Activated naive CD4-positive, alpha-beta T cell (primary cell): ENCODE results near the gene CCDC188.

Experiments used
- DNase-seq, 4 experiments: peaks; one replicate each; lab custom pipeline; 2025; lab: John Stamatoyannopoulos, UW

The CCDC188 gene

GRCh38 chr22:20148414-20148813 is 2.4 kb downstream of the CCDC188 start:
- no peak for DNase-seq

- no peak for DNase-seq
Measured at GRCh38 chr22:20147237-20147988, 3.4 kb downstream of the CCDC188 start.

DNA sequence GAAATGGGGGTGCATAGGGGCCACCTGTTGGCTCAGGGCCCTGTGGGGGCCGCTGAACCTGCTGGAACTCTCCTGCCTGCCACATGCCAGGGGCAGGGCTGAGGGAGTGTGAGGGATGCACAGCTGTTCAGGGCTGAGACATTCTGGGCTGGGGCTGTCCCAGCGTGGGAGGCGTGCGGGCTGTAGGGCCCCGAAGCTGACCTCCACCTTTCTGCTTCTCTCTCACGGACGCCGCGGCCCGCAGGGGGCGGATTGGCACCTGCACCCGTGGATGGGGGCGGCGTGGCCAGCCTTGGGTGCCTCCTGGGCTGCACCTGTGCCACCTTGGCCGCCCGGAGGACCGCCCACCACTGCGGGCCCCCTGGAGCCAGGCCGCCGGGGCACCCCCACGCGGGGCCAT is 4.1 kb downstream of the CCDC188 start:
- no peak for DNase-seq

DNA sequence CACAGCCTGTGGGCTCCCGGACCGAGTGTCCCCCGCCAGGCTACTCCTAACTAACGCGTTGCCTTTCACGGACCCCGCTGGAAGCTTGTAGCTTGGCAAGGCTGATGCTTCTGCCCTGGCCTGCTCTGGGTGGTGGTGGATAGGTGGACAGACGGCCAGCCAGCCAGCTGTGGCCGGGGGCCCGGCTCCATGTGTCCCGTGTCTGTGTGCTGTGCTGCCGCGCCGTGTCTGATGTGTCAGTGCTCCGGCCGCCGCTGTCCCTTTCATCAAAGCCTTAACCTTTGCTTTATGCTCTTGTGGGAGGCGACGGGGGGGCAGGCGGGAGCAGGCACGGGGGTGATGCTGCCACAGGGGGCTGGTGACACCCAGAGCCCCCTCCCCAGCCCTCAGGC is 5.0 kb downstream of the CCDC188 start:
- DNase-seq, result no peak

DNA sequence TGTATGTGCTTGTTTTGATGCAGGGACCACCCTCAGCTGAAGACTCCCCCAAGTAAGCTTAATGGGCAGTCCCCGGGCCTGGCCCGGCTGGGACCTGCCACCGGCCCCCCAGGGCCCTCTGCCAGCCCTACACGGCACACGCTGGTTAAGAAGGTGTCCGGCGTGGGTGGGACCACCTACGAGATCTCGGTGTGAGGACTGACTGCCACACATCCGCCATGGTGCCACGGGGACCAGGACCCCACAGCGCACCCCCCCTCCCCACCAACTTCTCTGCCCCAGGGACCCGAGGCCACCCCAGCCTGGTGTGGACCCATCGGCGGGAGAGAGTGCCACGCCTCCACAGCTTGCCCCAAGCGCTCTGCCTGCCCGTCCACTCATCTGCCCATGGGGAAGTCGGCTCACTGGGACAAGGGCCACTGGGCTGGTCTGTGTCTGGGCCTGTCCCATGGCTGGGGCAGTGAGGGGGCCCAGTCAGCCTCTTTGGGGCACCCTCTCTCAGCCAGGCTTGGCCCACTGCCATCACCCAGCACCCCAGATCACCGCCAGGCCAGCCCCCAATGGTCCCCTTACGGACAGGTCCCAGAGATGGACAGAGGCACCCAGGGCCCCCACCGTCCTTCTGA is 5.5 kb downstream of the CCDC188 start:
- no peak for DNase-seq

DNA sequence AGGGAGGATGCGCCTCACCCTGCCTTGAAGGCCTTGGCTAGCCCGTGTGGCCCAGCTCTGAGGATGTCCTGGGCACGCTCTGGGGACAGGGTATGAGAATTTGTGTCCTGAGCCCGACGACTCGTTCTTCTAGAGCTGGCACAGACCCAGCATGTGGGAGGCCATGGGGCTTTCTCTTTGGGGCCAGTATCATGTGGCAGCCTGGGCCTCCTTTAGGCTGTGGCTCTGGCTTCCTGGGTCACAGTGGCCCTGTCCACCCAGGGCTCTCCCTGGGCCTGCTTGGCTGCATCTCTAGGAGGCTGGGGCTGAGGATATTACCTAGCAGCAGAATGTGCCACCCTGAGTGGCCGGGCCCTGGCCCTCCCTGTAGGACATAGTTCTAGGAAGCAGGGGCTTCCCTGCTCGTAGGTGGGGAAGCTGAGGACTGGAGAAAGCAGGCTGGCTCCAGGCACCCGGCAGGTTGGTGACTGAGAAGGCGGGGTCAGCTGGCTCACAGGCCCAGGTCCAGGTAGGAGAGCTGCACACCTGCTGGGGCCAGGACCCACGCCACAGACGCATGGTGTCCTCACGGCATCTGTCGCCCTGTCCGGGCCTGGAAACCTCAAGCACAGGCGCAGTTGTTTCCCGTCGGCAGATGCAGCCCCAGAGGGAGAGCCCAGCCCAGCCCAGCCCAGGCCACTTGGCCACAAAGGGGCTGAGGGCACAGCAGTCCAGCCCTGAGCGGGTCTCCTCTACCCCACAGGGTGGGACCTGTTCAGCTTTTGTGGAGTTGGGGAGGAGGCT is 6.8 kb downstream of the CCDC188 start:
- no peak for DNase-seq

GRCh38 chr22:20142711-20143621 is 7.9 kb downstream of the CCDC188 start:
- no peak for DNase-seq

GRCh38 chr22:20141186-20142077 is 9.4 kb downstream of the CCDC188 start:
- DNase-seq, result no peak

- DNase-seq, result no peak
Measured at GRCh38 chr22:20140521-20140964, 10.3 kb downstream of the CCDC188 start.

- DNase-seq, result no peak
Measured at GRCh38 chr22:20140107-20140445, 10.8 kb downstream of the CCDC188 start.

GRCh38 chr22:20139391-20140106 is 11.3 kb downstream of the CCDC188 start:
- no peak for DNase-seq

- DNase-seq, result no peak
Measured at GRCh38 chr22:20138868-20139267, 12.0 kb downstream of the CCDC188 start.

- DNase-seq, result no peak
Measured at GRCh38 chr22:20138417-20138738, 12.5 kb downstream of the CCDC188 start.

- DNase-seq, result no peak
Measured at GRCh38 chr22:20137671-20138416, 13.0 kb downstream of the CCDC188 start.

GRCh38 chr22:20137113-20137512 is 13.7 kb downstream of the CCDC188 start:
- no peak for DNase-seq

DNA sequence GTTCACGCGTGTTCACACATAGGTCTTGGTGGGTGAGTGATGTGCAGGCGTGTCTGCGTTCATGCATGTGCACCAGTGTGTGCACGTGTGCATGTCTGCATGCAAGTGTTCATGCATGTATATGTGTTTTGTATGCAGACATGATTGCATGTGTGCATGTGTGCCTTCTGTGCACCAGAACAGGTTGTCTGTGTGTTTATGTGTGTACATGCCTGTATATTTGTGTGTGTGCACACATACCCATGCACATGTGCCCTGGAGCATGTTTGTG is 14.3 kb downstream of the CCDC188 start:
- no peak for DNase-seq

DNA sequence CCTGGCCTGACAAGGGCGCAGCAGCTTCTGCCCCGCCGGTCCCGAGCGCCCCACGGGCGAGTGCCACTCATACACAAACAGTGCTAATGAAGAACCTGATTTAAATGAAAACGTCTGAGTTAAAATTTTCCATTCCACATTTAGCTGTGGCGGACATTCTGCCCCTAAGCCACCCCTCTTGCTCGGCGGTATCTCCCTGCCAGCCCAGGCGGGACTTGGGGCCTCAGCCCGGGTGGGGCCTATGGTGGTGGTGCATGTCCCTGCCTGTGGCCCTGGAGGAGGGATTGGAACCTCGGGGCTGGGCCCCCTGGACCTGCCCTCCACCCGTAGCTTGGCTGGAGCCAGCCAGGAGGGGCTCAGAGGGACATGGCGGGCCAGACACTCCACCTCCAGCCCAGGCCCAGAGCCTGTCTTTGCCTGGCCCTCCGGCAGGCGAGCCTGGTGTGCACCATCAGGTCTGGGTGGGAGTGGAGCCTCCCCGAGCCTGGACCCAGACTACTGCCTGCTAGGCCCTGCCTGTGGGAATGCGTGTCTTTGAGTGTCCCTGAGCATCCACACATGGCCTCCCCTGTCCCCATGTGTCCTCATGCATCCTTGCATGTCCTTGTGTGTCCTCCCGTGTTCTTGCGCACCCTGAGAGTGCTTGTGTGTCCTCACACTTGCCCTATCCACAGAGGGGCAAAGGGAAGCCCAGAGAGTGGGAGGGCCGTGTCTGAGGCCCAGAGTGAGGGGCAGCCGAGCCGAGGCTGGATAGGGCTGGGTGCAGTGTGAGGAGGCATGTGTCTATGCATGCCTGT is 14.9 kb downstream of the CCDC188 start:
- no peak for DNase-seq

- no peak for DNase-seq
Measured at GRCh38 chr22:20135265-20135664, 15.6 kb downstream of the CCDC188 start.

DNA sequence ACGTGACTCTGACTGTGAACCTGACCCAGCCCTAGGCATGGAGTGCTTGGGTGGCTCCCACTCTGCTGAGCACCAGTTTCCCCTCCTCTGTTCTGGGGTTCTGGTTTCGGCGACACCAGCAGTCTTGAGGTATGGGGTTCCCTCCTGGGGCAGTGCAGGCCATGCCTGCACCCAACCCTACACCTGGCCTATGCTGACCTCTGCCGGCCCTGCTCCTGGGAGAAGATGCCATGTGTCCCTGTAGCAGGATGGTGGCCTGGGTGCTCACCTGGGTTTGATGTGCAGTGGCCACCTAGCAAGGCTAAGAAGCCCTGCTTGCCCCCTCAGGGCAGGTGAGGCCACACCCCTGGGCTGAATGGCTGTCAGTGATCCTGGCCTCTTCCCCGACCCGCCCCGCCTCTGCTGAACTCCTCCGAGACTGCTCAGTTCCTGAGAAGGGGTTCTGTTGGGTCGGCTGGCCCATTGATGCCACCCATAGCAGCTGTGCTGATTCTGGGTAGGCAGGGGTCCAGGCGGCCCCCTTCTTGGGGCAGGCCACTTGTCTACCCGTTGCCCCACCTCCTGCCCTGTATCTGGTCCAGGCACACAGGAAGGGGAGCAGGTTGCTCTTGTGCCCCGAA is 16.8 kb downstream of the CCDC188 start:
- no peak for DNase-seq
